Bronchial epithelial cell (primary cell): ENCODE measurements around the gene SRA1. TPM values are rescaled to one million over a fixed set of nuclear protein-coding genes. Genes with fewer than 3 reads are reported as not detected.
A peak's percentile ranks its signal among the peaks of the same experiment; 100 is the strongest.
"Not testable (repeated sequence)": the region's sequence is repeated elsewhere in the genome, so short reads cannot be mapped to it uniquely, and the experiment has no call there.

ENCODE experiments used
- DNase-seq: peaks from one replicate; pipeline ENCODE4 v3.0.0-alpha.2; 2010; ENCODE audit warnings: low read depth
- FAIRE-seq: peaks from 2 replicates; lab custom pipeline; 2011; peaks lifted over from hg19 to GRCh38; lab: Jason Lieb, UNC
- H3K27me3 ChIP-seq: 2 replicates; pipeline ENCODE4 v1.5.1; 2011; ENCODE audit warnings: low read length; ENCODE audit not compliant: control insufficient read depth, insufficient read depth
- H3K36me3 ChIP-seq: 2 replicates; pipeline ENCODE4 v1.5.1; 2011; ENCODE audit warnings: low read length; ENCODE audit not compliant: control insufficient read depth, insufficient read depth
- H3K4me3 ChIP-seq: 2 replicates; pipeline ENCODE4 v1.5.1; 2011; ENCODE audit warnings: mild to moderate bottlenecking, low read depth, low read length, control low read depth
- total RNA-seq: library from RNA; depleted of rRNA; stranded (reverse); fragments of >200 nt; gene quantifications from 2 replicates; pipeline ENCODE4 v1.2.1, GENCODE V29; 2014
- TF ChIP-seq, protein P1 (sequence below): IDR thresholded peaks from 2 replicates; pipeline ENCODE4 v1.5.1; 2011; ENCODE audit warnings: mild to moderate bottlenecking, moderate library complexity, low read length, control low read depth, inconsistent platforms; ENCODE audit not compliant: insufficient read depth, severe bottlenecking

Gene SRA1
- total RNA-seq, 1 donor from 2014 or later, result 39.8 TPM

DNA sequence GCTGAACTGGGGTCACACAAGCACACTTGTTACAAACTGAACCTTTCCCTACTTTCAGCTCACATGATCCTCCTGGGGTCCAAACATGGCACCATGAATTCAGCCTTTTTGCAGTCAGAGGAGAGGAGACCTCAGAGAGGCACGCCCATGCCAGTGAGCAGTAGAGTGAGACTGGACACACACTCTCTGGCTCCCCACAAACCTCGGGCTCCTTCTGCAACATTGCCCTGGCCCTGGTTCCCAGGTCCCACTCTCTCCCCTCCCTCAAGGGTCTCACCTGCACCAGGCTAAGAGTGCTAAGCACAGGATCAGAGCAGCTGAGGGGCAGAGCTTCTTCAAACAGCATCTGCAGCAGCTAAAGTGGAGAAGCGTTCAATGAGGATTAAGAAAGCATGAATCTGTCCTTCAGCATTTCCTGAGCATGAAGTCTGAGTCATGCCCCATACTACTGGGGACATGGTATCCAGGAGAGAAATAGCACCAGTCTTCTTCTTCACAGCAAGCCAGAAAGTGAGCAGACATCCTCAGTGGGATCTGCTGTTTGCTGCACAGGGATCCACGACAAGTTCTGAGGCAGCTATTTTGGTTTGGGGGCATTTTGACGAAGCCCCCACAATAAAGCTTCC is 34.6 kb upstream of the SRA1 start:
- TF ChIP-seq, protein P1, sequence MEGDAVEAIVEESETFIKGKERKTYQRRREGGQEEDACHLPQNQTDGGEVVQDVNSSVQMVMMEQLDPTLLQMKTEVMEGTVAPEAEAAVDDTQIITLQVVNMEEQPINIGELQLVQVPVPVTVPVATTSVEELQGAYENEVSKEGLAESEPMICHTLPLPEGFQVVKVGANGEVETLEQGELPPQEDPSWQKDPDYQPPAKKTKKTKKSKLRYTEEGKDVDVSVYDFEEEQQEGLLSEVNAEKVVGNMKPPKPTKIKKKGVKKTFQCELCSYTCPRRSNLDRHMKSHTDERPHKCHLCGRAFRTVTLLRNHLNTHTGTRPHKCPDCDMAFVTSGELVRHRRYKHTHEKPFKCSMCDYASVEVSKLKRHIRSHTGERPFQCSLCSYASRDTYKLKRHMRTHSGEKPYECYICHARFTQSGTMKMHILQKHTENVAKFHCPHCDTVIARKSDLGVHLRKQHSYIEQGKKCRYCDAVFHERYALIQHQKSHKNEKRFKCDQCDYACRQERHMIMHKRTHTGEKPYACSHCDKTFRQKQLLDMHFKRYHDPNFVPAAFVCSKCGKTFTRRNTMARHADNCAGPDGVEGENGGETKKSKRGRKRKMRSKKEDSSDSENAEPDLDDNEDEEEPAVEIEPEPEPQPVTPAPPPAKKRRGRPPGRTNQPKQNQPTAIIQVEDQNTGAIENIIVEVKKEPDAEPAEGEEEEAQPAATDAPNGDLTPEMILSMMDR, result no peak
- no peaks in the 10 kb centered on the region for H3K36me3 ChIP-seq
- peak; percentile 71 for DNase-seq
- no peak overlapping the region for H3K4me3 ChIP-seq
- H3K27me3 ChIP-seq, result no peaks in the 10 kb centered on the region
- FAIRE-seq, result no peak

DNA sequence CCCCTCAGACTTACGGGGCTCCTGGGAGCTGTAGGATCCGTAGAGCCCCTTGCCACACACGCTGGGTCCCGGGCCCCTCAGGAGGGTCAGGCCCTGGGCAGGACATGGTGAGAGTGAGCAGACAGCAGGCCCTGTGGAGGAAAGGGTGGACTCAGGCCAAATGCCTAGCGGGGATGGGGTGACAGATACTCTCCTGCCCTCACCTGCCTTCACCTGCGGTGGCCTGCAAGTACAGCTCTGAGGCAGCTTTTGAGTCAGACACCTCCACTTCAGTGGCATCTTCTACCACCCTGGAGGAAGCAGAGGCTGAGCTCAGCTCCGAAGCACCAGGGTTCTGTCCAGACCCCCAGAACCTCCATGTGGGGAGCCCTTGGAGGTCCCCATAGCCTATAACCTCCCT is 33.6 kb upstream of the SRA1 start:
- TF ChIP-seq, protein P1, result no peak
- Histone ChIP-seq H3K36me3 (no peaks in the 10 kb centered on the region), H3K27me3 (no peaks in the 10 kb centered on the region), H3K4me3 (no peak overlapping the region)
- FAIRE-seq (no peak), DNase-seq (peak; percentile 76)

DNA sequence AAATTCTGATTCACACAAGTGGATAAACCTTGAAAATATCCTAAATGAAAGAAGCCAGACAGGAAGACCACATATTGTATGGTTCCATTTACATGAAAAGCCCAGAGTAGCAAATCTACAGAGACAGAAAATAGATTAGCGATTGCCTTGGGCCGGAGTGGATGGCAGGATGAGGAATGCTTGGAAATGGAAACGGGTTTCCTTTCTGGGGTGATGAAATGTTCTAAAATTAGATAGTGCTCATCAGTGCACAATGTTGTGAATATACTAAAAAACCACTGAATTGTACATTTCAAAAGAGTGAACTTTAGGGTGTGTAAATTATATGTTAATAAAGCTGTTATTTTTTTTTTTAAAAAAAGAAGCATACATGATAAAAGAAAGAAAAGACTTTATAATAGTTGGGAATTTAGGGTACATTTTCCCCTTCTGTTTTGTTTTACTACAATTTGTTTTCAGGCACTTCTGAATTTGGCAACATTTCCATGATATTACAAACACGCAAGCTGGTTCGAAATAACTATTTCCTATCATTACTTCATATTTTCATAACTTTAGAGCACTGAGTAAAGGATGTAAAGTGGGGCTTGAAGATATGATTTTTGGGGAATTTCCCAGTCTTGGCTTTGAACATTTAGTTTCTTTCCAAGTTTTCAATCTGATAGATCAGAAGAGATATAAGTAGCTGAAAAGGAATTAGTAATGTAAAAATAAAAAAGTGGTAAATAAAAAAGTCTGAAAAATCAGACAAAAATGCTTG is 31.2 kb upstream of the SRA1 start:
- no peaks in the 10 kb centered on the region for H3K36me3 ChIP-seq
- FAIRE-seq (no peak), DNase-seq (no peak)
- H3K27me3 ChIP-seq, result no peaks in the 10 kb centered on the region
- TF ChIP-seq, protein P1, result no peak
- no peak overlapping the region for H3K4me3 ChIP-seq

DNA sequence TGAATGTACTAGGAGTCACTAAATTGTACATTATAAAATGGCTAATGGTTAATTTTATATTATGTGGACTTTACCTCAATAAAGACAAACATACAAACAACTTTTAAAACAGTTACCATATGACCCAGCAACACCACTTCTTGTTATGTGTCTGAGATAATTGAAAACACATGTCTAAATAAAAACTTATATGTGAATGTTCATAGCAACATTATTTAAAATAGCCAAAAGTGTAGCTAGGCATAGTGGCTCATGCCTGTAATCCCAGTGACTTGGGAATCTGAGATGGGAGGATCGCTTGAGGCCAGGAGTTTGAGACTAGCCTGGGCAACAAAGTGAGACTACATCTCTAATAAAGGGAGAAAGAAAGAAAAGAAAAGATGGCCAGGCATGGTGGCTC is 30.2 kb upstream of the SRA1 start:
- FAIRE-seq, result no peak
- Histone ChIP-seq H3K27me3 (no peaks in the 10 kb centered on the region), H3K36me3 (no peaks in the 10 kb centered on the region), H3K4me3 (no peak overlapping the region)
- no peak for DNase-seq
- TF ChIP-seq, protein P1, result no peak

DNA sequence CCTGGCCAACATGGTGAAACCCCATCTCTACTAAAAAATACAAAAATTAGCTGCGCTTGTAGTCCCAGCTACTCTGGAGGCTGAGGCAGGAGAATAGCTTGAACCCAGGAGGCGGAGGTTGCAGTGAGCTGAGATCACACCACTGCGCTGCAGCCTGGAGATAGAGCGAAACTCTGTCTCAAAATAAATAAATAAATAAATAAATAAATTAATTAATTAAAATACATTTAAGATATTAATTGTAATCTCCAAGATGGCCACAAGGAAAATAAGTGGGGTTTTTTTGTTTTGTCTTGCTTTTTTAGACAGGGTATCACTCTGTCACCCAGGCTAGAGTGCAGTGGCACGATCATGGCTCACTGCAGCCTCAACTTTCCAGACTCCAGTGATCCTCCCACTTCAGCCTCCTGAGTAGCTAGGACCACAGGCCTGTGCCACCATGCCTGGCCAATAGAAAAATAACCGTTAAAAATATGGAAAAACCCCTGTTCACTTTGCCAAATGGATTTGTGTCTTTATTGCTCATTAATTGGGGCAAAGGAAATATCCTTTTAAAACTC is 22.0 kb upstream of the SRA1 start:
- not testable (repeated sequence) for H3K27me3 ChIP-seq, FAIRE-seq, H3K4me3 ChIP-seq, DNase-seq, H3K36me3 ChIP-seq

DNA sequence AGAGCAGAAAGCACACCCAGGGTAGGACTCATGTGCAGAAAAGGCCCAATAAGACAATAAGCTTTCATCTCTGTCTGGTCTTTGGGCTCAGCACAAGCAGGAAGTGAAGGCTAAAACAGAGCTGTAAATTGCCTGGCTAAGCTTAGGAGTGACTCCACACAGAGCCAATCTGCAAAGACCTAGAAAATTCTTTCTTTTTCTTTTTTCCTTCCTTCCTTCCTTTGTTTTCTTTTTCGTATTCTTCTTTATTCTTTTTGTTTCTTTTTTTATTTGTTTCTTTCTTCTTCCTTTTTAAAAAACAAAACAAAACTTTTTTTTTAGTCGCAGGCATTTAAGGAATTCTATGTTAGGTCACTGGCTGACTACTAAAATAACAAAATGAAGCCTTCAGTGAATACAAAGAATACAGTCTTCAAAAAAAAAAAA is 19.5 kb upstream of the SRA1 start:
- DNase-seq (no peak), FAIRE-seq (no peak)
- TF ChIP-seq, protein P1, result no peak
- Histone ChIP-seq H3K36me3 (no peaks in the 10 kb centered on the region), H3K4me3 (no peak overlapping the region), H3K27me3 (no peaks in the 10 kb centered on the region)
